GM12891 (cell line): ENCODE results near the gene DAB1.
"Not testable (repeated sequence)": the region's sequence is repeated elsewhere in the genome, so short reads cannot be mapped to it uniquely, and the experiment has no call there.

Source experiments
- DNase-seq: peaks from one replicate; pipeline ENCODE4 v3.0.0; 2011; ENCODE audit warnings: low spot score; ENCODE audit not compliant: insufficient read length
- FAIRE-seq: peaks from 2 replicates; lab custom pipeline; 2011; peaks lifted over from hg19 to GRCh38; lab: Jason Lieb, UNC
- PAX5 ChIP-seq: IDR thresholded peaks from 2 replicates; pipeline ENCODE4 v1.6.1; 2011; ENCODE audit warnings: low read length, moderate library complexity, mild to moderate bottlenecking; ENCODE audit not compliant: insufficient read depth, severe bottlenecking
- POLR2A ChIP-seq: IDR thresholded peaks from 2 replicates; pipeline ENCODE4 v1.6.1; 2011; ENCODE audit warnings: low read depth, low read length, control low read depth
- POLR2AphosphoS5 ChIP-seq: IDR thresholded peaks from 2 replicates; pipeline ENCODE4 v1.6.1; 2011; ENCODE audit warnings: low read depth, low read length, control low read depth
- POU2F2 ChIP-seq: IDR thresholded peaks from 2 replicates; pipeline ENCODE4 v1.6.1; 2011; ENCODE audit warnings: low read depth, mild to moderate bottlenecking, control low read depth, low read length, moderate library complexity
- SPI1 ChIP-seq: IDR thresholded peaks from 2 replicates; pipeline ENCODE4 v1.6.1; 2011; ENCODE audit warnings: low read depth, low read length, control low read depth
- TAF1 ChIP-seq: IDR thresholded peaks from 2 replicates; pipeline ENCODE4 v1.6.1; 2011; ENCODE audit warnings: low read depth, low read length, control low read depth

DAB1 gene

DNA sequence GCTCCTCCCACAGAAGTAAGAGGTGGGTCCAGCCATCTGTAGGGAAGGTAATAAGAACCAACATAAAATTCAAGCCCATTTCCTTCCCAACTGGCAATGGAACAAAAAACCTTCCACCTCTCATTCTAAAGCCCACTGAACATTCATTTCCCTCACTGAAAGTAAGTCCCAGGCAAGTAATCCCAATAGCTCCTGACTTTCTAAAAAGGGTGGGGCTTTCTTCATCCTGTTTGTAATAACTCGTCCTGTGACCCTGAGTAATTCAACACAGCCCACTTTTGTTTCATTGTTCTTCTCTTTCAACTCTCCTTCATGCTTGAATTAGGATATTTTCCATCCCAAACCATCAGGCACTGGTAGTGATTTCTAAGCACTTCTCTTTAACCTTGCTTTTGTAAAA lies 74.9 kb downstream of the DAB1 start:
- TF ChIP-seq SPI1 (no peak), POLR2A (no peak), PAX5 (no peak), POLR2AphosphoS5 (no peak), TAF1 (no peak), POU2F2 (no peak)
- FAIRE-seq (no peak), DNase-seq (no peak)

DNA sequence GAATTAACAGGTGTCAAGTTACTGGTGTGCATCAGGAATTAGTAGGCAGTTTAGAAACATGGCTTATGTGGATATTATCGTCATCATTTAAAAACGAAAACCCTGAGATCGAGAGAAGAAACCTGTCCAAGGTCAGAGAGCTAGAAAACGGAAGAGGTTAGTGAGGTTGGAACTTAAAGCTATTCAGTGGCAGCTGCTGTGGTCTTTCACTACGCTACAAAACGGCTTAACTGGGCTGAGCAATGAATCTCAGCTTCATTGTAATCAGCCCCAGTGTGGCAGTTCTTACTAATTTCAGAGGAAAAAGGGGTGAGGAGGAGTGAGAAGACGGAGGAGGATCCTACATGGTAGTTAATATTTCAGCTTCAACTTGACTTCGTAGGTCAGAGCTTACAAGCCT lies 77.9 kb downstream of the DAB1 start:
- no peak for FAIRE-seq
- no peak for TF ChIP-seq POLR2A
- no peak for DNase-seq

DNA sequence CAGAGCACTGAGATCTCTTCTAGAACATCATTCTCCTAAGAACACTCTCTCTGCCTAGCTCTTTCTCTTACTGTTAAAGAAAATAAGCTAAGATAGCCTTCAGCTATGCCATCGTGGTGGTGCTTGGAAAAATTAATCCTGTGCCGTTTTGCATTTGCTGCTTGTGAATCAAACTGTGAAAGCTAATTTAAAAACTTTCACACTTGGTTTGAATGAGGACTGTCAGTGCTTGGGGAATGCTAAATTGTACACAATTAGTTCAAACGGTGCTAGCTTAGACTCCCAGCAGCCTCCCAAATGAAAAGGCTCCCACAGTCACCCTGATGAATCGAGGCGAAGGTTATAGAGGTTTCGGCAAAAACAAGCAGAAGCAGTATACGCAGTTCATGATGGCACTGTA lies 79.6 kb downstream of the DAB1 start:
- DNase-seq (no peak), FAIRE-seq (no peak)
- no peak for TF ChIP-seq SPI1
- no peak for TF ChIP-seq POLR2A
- no peak for TF ChIP-seq POU2F2
- no peak for TF ChIP-seq TAF1
- no peak for TF ChIP-seq PAX5
- TF ChIP-seq POLR2AphosphoS5: no peak

DNA sequence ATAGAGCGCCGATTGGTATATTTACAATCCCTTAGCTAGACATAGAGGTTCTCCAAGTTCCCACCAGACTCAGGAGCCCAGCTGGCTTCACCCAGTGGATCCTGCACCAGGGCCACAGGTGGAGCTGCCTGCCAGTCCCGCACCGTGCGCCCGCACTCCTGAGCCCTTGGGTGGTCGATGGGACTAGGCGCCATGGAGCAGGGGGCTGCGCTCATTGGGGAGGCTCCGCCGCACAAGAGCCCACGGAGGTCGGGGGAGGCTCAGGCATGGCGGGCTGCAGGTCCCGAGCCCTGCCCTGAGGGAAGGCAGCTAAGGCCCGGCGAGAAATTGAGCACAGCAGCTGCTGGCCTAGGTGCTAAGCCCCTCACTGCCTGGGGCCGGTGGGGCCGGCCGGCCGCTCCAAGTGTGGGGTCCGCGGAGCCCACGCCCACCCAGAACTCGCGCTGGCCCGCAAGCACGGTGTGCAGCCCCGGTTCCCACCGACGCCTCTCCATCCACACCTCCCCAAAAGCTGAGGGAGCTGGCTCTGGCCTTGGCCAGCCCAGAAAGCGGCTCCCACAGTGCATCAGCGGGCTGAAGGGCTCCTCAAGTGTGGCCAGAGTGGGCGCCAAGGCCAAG lies 80.5 kb downstream of the DAB1 start:
- DNase-seq, FAIRE-seq: not testable (repeated sequence)

DNA sequence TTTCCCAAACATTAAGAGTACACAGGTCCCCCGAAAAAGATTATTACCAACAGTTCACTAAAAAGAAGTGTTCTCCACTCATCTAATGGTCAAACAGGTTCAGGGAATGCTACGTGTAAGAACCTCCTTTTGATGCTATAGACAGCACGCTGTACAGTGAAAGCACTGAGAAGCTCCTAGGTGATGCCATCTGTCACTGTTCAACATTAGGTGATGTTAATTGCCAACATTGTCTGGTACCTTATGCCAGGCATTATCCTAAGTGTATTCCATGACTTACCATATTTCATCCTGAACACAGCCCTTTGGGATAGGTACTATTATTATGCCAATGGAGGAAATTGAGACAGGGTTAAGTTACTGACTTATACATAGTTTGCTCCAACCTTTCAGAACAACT lies 82.1 kb downstream of the DAB1 start:
- TF ChIP-seq POLR2A (no peak), POLR2AphosphoS5 (no peak), PAX5 (no peak), TAF1 (no peak), SPI1 (no peak), POU2F2 (no peak)
- DNase-seq (no peak), FAIRE-seq (no peak)

DNA sequence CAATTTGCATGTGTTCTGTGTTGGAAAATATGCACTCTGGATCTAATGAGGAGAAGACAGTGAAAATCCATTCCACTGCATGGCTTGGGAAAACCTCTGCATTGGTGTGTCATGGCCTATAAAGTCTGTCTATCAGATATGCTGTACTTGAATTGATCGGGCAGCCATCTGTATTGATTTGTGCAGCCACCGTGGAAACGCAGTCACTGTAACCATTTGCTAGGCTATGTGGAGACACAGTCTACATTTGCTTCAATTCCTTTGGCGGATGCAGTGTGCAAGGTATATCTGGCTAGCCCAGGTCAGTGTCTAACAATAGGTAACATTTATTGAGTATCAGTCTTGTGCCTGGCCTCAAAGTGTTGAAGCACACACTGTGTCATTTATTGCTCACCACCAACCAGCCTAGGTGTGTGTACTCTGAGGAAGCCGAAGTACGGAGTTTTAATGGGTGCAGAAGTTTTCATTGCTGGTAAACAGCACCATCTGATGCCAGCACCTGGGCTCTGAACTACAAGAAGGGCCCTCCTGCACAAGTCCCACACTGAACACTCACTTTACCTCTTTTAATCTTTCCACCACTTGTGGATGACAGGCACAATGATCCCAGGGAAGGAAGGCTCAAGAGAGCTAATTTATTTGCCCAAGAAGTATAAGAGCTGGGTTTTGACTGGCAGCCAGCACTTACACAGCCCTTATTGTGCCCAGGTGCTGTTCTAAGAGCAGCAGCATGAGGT lies 83.4 kb downstream of the DAB1 start:
- no peak for FAIRE-seq
- no peak for DNase-seq
- no peak for TF ChIP-seq PAX5
- TF ChIP-seq POLR2A: no peak
- no peak for TF ChIP-seq TAF1
- no peak for TF ChIP-seq POU2F2
- TF ChIP-seq POLR2AphosphoS5: no peak
- no peak for TF ChIP-seq SPI1

DNA sequence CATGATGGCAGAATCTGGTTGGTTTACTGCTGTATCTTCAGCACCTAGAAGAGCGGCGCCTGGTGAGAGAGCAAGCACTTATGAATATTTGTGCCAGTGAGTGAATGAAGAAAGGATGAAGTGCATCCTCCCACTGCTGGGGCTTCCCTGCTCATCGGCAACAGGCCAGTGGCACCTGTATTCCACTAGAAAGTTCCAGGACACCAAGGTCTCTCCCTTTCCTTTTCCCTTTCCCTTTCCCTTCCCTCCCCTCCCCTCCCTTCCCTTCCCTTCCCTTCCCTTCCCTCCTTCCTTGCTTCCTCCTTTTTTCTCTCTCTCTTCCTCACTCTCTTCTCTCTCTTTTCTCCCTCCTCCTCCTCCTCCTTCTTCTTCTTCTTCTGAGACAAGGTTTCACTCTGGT lies 86.2 kb downstream of the DAB1 start:
- TF ChIP-seq POLR2A: no peak
- TF ChIP-seq SPI1: no peak
- TF ChIP-seq POU2F2: no peak
- no peak for TF ChIP-seq PAX5
- no peak for TF ChIP-seq POLR2AphosphoS5
- no peak for TF ChIP-seq TAF1
- no peak for DNase-seq
- no peak for FAIRE-seq

DNA sequence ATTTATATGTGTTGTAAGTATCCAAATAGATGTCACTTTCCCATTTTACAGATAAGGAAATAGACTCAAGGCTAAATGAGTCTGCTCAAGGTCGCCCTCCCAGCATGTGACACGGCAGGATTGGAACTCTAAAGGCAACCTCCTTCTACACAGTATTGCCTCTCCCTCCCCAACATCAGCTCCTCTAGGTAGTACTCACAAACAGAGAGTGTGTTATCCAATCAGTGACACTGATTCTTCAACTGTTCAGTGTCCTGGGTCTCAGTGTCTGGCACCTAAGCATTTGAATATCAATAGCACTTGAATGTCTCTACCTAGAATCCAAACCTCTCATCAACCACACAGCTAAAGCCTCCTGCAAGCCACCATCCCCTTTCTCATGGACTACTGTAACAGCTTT lies 87.1 kb downstream of the DAB1 start:
- DNase-seq: no peak
- TF ChIP-seq TAF1 (no peak), POU2F2 (no peak), PAX5 (no peak), POLR2AphosphoS5 (no peak), POLR2A (no peak), SPI1 (no peak)
- no peak for FAIRE-seq

DNA sequence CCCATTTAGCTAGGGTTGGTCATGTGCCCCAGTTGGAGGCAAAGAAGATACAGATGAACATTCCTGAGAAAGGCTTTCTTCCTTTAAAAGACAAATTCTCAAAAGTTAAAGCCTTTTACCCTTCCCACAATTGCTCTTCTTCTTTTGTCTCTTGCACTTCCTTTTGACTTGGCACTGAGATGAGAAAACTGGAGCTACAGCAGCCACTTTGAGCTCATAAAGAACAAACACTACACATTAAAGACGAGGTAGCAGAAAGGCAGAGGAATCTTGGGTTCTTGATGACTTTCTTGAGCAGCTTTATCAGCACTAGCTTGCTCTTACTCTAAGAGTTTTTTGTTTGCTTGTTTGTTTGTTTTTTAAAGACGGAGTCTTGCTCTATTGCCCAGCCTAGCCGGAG lies 92.2 kb downstream of the DAB1 start:
- DNase-seq (no peak), FAIRE-seq (no peak)
- no peak for TF ChIP-seq SPI1
- no peak for TF ChIP-seq POU2F2
- no peak for TF ChIP-seq PAX5
- no peak for TF ChIP-seq POLR2AphosphoS5
- TF ChIP-seq TAF1: no peak
- no peak for TF ChIP-seq POLR2A

DNA sequence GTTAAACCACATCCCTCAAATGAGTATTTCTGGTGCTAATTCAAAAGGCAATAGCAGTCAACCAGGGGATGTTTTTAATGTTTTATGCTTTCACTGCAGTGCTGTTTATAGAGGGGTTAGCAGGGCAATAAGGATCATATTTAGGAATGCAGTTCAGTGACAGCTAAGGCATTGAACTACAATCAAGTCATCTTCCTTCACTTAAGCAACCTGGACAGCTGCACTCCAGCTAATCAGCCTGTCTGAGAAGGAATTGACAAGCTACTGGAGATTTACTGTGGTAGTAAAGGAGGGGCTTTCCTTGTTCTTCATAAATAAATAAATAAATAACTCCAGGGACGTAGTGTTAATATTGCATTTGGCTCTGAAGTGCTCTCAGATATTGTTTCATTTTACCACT lies 93.9 kb downstream of the DAB1 start:
- TF ChIP-seq TAF1 (no peak), POLR2AphosphoS5 (no peak), PAX5 (no peak), POLR2A (no peak), POU2F2 (no peak), SPI1 (no peak)
- DNase-seq (no peak), FAIRE-seq (no peak)
